HG03139 (cell line): ENCODE measurements around the gene EDA.

Source experiments
- ATAC-seq: cut with Tn5 transposase; IDR thresholded peaks from one replicate; pipeline ENCODE4 v1.9.1; 2021; ENCODE audit not compliant: unreplicated experiment

Gene EDA

DNA sequence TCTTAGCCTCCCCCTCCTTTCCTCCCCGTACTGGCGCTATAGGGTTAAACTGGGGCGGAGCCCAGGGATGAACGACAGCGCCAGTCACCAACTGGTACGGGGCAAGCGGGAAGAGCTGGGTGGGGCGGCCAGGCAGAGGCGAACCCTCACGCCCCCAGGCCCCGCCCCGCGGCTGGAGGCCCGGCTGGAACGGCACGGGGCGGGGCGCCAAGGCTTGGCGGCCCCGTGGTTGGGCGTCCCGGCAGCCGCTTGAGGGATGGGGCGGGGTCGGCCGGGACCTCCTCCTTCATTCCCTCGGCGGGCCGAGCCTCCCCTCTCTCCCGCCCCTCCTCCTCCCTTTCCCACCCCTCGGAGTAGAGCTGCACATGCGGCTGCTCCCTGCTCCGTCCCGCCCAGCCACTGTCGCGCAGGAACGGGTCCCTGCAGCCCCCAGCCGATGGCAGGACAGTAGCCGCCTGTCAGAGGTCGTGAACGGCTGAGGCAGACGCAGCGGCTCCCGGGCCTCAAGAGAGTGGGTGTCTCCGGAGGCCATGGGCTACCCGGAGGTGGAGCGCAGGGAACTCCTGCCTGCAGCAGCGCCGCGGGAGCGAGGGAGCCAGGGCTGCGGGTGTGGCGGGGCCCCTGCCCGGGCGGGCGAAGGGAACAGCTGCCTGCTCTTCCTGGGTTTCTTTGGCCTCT is at the start of gene EDA:
Gene EDA (plus strand): TSS at position 335 of the 678 bp plus-strand sequence.
- ATAC-seq, result no peak

GRCh38 chrX:69568828-69569227 is 47.1 kb upstream of the EDA start:
- ATAC-seq, result no peak

DNA sequence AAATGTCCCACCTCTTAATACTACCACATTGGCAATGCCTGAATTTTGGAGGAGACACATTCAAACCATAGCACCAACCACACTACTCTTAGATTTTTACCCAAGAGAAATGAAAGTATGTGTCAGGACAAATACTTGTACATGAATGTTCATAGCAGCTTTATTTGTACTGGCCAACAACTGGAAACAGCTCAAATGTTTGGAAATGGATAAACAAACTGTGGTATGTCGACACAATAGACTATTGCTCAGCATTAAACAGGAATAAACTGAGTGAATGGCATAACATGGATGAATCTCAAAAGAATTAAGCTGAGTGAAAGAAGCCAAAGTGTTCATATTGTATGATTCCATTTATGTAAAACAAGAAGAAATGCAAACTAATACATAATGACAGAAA is 18.5 kb upstream of the EDA start:
- no peak for ATAC-seq

DNA sequence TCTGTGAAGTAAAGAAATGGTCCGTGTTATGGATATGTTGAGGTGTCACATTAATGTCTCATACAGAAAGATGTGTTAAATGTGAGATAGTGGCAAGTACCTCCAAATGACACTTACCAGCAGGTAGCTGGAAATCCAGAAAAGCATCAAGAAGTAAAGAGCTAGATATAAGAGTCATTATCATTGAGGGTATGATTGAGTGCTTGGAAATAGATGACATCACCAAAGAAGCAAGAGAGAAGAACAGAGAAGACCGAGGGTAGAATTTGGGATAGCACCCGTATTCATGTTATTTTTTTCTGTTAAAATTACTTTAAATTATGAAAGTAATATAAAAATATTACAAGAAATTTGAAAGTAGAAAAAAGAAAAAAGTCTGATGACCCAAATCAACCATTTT is 15.7 kb upstream of the EDA start:
- ATAC-seq, result no peak

DNA sequence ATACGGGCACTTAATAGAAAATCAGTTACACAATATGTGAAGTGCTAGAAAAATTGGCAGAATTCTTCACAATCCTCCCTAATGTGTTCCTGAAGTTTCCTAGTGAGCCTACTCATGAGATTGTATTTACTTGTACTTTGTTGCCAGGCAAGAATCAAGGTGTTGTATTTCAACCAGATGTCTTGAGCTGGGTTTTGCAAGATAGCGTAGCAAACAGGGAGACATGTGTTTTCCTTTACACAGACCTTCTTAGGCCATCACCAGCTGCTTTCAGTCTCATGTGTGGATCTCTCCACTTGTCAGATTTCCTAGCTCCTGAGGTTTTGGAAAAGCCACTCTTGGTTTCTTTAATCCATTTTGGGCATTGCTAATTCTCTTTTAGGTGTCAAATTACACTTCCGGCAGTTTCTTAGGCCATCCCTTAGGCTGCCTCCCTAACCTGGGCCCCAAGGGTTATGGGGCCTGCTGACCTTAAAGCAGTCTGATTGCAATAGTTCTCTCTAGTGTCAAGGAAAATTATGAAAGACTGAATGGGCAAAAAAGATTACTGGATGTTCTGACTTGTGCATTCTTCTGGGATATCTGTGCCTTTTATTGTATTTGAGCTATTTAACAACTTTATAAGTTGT is 12.2 kb upstream of the EDA start:
- no peak for ATAC-seq

DNA sequence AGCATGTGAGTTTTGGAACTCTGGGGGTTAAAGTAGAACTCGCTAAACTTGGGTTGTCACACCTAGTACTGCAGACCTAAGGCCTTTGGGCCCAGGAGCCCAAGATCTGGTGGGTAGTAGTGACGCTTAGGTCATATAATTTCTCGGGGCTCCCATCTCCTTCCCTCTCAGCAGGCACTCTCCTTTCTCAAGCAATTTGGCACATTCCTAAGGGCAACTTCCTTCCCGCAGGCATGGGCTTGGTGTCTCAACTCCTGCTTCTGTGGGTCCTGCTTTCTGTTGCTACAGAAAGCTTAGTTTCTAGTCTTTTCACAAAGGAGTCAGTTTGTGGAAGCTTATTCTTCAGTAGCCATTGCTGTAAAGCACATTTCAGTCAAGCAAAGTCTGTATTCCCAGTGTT is 10.4 kb upstream of the EDA start:
- no peak for ATAC-seq

DNA sequence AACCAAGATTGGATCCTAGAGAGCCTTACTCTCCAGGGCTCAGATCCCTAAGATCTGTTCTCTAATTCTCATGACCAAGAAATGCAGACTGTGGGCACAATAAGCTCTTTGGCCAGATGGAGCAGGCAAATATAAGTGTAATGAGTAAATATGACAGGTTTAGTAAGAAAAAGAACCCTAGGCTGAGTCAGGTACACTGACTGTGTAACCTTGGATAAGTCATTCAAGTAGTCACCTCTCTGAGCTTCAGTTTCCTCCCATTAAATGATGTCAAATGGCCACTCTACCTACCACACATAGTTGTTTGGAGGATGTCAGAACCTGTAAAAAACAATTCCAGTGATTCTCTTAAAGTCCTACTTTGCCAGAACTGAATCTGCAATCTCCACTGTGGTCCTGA is 8.3 kb upstream of the EDA start:
- ATAC-seq, result no peak

- ATAC-seq, result no peak
Measured at GRCh38 chrX:69613946-69614345, 2.0 kb upstream of the EDA start.

GRCh38 chrX:69614886-69615285 is 1.0 kb upstream of the EDA start:
- no peak for ATAC-seq

GRCh38 chrX:69615342-69615741 is 571 bp upstream of the EDA start:
- ATAC-seq, result no peak

GRCh38 chrX:69616457-69617203 is 717 bp downstream of the EDA start:
- no peak for ATAC-seq

GRCh38 chrX:69618803-69619202 is 2.9 kb downstream of the EDA start:
- ATAC-seq, result no peak

- ATAC-seq, result no peak
Measured at GRCh38 chrX:69626129-69626528, 10.2 kb downstream of the EDA start.

GRCh38 chrX:69627744-69628143 is 11.8 kb downstream of the EDA start:
- ATAC-seq, result no peak

GRCh38 chrX:69630147-69630546 is 14.2 kb downstream of the EDA start:
- ATAC-seq, result no peak

DNA sequence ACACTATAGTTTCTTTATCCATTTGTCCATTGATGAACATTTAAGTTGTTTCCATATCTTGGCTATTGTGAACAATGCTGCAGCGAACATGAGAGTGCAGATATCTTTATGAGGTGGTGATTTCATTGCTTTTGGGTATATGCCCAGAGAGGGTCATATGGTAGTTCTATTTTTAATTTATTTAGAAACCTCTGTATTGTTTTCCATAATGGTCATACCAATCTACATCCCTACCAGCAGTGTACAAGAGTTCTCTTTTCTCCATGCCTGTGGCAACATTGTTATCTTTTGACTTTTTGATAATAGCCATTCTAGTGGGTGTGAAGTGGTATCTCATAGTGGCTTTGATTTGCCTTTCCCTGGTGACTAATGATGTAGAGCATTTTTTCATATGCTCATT is 48.8 kb downstream of the EDA start:
- no peak for ATAC-seq

- ATAC-seq, result no peak
Measured at GRCh38 chrX:69670001-69670555, 54.2 kb downstream of the EDA start.

DNA sequence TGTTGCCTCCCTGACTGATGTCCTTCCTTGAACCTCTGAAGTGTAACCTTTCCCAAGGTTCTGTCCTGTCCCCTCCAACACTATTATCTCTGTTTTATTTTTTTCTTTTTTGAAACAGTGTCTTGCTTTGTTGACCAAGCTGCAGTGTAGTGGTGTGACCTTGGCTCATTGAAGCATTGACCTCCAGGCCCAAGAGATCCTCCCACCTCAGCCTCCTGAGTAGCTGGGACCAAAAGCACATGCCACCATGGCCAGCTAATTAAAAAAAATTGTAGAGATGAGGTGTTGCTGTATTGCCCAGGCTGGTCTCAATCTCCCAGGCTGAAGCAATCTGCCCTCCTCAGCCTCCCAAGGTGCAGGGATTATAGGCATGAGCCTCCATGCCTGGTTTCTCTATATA is 59.0 kb downstream of the EDA start:
- ATAC-seq, result no peak

DNA sequence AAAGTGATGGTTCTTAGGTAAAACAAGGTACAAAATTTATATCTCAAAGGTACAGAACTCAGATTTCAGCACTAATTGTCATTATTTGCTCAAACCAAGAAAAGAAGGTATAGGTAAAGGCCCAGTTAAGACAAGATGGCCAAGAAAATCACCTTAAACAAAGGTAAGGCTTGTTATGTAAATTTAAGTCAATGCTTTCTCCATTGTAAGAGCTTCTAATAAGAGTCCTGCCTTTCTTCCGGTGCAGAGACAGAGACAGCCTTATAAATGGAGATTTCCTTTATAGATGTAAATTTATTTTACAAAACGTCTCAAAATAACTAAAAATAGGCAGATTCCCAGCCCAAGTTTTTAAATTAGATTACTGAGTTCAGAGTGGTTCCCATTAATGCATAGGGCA is 89.9 kb downstream of the EDA start:
- ATAC-seq, result no peak

- no peak for ATAC-seq
Measured at GRCh38 chrX:69718102-69718501, 102.2 kb downstream of the EDA start.

DNA sequence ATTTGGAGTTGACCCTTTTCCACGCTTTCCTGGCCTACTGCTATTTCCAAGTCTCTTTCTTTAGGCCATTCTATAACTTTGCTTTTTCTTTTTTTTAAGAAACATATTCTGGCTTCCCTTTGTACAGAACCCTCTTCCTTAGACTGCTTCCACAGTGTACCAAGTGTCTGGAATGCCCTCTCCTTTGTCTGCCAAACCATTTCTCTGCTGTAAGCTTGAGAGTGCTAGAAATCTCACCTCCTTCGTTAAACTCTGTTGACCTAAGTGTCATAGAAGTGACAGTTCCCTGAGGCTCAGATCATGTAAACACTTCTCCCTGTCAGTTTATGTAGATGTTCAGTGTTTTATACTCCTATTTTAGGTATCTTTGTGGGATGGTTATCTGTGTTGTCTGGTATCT is 108.4 kb downstream of the EDA start:
- ATAC-seq, result no peak

DNA sequence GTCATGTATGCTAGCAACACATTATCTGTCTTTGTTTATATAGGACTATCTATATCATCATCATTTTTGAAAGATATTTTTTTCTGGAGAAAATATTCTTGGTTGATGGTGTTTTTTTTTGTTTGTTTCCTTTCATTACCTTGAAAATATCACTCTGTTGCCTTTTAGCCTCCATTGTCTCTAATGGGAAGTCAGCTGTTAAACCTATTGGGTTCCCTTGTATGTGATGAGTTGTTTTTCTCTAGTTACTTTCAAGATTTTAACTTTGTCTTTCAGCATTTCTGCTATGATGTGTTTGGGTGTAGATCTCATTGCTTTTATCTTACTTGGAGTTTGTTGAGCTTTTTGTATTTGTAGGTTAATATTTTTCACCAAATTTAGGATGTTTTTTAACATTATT is 124.4 kb downstream of the EDA start:
- ATAC-seq, result no peak
